NCI-H2029 (cell line): ENCODE measurements around the gene ITPK1.

Source experiments
- DNase-seq: peaks from one replicate; lab custom pipeline; 2025; lab: John Stamatoyannopoulos, UW

Gene ITPK1

DNA sequence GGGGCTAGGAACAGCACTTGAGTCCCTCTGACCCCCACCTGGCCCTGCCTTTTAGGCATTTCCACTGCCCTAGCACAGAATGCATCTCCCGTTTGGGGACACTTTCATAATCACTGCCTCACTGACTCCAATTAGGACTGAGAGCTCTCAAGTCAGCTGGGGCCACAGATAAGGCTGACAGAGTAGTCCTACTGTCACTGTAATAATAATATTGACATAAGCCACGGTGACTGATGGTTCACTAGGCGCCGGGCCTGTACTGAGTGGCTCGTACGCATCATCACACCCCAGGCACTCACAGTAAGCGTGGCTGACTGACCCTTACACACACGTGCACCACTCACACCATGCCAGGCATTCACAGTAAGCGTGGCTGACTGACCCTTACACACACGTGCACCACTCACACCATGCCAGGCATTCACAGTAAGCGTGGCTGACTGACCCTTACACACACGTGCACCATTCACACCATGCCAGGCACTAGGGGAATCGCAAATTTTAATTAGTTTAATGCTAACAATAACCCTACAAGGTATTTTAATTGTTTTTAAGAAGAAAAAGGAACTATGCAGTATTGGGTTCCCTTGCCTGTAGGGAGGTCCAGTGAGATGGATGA, 105.1 kb downstream of the ITPK1 start:
- DNase-seq = peak; percentile 63

GRCh38 chr14:93010130-93010499, 105.6 kb downstream of the ITPK1 start:
- no peak for DNase-seq

- DNase-seq = no peak
Observed at GRCh38 chr14:93009471-93010129, 106.1 kb downstream of the ITPK1 start.

DNA sequence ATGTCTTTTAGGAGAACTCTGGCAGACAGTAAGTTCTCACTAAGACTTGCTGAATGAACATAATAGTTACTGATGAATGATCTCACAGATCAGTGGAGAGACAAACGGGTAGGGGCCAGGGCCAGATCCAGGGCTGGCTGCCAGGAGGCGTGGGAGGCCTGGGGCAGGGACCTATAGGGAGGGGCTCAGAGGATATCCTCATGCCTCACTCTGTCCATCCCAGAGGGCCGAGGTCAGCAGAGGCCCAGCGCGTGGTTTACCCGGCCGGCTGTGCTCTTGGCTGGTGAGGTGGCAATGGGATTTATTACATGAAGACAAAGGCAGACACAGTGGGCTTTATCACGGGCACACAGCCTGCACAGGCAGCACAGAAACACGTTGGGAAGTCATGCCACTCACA, 107.3 kb downstream of the ITPK1 start:
- DNase-seq = no peak

GRCh38 chr14:93007225-93007997, 108.3 kb downstream of the ITPK1 start:
- DNase-seq = no peak

DNA sequence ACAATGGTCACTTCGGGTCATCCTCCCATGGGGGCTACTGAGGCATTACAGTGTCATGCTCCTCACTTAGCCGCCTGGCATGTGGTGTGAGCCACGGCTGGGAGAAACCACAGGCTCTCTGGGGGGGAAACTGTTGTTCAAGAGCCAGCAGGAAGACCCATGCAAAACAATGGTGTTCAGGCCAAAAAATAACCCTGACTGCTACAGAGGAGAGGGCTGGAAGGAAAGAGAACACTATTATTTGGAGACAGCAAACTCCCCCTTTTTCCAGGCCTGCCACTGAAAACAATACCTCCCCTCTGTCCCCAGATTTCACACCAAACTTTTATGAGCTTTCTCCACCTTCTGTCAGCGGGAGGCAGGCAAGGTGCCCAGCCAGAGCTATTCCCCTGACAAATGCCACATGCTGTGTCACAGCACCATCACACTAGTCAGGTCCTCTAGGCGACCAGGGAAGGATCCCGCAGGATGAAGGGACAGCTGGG, 109.1 kb downstream of the ITPK1 start:
- no peak for DNase-seq

DNA sequence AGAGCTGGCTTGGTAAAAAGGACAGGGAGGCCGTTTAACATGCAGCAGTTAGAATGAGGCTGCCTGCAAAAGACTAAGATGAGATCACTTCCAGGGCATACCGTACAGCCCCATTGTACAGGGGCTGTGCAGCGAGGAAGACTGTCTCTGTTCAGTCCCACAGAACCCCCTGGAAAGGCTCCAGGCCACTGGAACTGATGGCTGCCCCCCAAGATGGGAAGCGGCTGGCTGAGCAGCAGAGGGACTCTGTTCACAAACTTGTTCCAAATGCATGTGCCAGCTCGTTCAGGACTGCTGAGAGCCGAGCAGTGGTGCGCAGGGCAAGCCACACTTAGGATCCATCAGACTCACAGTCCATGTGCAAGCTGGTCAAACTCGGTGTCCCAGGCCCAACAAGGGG, 109.9 kb downstream of the ITPK1 start:
- DNase-seq = no peak

DNA sequence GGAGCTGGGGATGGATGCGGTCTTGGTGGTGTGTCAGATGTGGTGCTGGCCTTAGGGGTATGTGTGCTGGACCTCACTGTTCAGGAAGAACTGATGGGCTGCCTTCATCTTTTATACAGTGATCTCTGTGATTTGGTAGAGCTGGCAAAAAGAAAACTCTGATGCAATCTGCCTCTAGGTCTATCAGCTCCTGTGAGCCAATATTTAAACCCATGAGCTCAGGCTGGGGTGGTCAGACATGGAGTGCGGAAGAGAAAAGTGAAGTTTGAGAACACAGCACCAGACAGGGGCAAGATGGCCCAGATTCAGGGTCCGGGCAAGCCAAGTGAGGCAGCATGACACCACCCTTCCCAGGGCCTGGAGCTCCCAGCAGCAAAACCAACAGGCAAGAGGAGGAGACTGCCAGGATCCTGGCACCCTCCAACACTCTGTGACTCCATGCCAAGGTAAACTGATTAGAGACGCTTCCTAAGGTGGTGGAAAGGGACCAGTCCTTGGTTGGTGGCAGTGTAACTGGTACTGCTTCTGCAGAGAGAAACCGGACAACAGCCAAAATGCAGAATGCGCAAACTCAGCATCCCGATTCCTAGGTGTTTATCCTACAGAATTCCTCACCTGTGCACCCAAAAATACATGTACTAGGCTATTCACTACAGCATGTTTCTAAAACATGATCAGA, 110.5 kb downstream of the ITPK1 start:
- no peak for DNase-seq

DNA sequence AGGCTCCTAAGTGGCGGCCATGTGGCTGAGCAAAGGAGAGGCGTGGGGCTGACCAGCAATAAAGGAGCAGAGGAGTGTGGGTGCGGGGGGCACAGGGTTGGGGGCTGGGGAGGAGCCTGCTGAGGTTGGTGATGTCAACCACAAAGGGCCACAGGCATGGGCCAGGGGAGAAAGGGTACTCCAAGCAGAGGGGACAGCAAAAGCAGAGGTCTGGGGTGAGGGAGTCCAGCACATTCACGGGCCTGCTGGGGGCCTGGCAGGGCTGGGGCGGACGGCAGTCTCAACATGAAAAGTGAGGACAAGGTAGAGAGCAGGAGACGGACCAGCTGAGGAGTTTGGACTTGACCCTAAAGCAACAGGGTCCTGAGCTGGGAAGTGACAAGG, 111.0 kb downstream of the ITPK1 start:
- no peak for DNase-seq

DNA sequence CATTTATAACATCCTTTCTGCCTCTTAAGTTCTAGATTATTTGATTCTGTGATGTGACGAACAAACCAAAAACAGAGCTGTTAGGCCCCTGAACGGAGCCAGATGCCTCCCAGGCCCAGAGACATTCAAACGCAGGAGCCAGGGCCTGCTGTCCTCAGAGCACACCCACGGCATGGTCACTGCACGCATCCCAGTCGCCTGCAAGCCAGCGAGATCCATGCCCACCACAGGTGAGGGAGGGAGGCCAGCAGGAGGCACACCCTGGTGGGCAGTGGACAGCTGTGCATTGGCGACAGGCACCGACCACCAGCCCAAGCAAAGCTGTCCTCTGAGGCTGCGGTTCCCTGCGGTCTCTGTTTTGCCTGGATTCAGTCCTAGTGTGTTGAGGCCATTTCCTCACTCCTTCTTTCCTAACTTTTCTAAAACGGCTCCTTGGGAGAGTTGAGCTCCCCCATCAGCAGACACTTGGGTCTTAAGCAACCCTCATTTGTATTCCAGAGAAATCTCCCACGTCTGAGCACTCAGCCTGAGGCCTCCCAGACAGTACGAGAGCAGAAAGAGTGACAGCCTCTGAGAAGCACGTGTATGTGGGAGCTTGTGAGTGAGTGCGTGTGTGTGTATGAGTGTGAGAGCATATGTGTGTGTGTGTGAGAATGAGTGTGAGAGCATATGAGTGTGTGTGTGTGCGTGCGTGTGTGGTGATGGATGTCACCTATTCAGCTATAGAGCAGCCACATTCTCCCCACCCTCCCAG, 111.6 kb downstream of the ITPK1 start:
- no peak for DNase-seq

DNA sequence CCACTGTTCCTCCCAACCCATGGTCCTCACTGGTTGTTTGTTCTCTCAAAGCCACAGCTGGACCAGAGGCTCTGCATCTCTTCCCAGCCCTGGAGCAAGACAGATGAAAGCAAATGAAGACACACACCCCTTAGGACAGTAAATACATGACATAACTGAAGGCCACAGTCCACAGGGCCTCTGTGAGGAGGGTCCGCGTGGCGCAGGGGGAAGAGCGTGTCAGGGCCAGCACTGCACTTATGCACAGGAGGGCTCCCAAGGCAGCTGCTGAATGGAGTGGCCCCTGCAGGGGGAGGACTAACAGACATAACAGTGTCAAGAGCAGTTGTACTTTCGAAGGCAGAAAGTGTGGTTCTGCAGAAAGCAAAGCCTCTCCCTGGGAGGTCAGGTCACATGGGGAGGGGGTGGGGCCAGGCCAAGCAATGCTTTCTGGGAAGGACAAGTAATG, 112.8 kb downstream of the ITPK1 start:
- no peak for DNase-seq

DNA sequence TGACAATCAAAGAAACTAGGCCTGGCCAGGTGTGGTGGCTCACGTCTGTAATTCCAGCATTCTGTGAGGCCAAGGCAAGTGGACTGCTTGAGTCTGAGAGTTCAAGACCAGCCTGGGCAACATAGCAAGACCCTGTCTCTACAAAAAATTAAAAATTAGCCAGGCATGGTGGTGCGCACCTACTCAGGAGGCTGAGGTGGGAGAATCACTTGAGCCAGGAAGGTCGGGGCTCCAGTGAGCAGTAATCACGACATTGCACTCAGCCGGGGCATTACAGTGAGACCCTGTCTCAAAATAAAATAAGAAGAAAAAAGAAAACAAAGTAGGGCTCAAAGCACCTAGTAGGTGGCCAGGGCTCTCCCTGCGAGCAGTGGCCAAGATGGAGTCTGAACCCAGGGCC, 113.7 kb downstream of the ITPK1 start:
- no peak for DNase-seq

- DNase-seq = no peak
Observed at GRCh38 chr14:92998946-92999345, 116.8 kb downstream of the ITPK1 start.

- no peak for DNase-seq
Observed at GRCh38 chr14:92997343-92998061, 118.2 kb downstream of the ITPK1 start.

DNA sequence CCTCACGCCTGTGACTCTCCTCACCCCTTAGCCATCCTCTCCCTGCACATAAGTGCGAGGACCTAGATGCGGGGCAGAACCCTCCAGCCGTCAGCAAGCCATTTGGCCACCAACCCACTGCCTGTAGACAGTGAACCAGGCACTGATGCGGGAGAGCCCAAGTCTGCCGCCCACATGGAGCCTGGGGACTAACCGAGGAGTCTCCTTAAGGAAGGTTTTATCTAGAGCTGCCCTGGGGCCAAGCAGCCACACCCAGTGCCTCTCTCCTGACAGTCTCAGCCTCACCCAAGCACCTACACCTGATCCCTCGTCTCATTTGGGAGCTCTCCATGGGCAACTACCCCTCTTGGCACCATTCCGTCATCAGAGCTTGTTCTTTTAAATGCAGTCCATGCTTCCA, 120.1 kb downstream of the ITPK1 start:
- no peak for DNase-seq

GRCh38 chr14:92994942-92995341, 120.8 kb downstream of the ITPK1 start:
- DNase-seq = no peak

GRCh38 chr14:92994131-92994676, 121.5 kb downstream of the ITPK1 start:
- no peak for DNase-seq

DNA sequence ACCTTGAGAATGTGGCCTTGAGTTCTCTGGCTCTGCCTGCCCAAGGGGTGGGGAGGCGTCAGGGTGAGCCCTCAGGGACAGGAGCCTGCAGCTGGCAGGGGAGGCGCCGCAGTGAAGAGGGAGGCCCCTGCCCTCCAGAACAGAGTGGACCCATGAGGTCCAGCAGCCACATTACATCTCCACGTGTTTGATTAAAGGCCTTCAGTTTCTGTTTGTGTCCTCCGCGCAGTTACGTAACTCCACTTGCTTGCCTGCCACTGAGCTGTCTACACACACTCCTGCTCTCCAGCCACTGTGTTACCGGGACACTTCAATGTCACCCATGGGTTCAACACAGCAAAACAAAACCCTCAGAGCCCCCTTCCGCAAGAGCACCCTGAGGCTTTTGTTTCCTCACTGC, 122.4 kb downstream of the ITPK1 start:
- DNase-seq = no peak

DNA sequence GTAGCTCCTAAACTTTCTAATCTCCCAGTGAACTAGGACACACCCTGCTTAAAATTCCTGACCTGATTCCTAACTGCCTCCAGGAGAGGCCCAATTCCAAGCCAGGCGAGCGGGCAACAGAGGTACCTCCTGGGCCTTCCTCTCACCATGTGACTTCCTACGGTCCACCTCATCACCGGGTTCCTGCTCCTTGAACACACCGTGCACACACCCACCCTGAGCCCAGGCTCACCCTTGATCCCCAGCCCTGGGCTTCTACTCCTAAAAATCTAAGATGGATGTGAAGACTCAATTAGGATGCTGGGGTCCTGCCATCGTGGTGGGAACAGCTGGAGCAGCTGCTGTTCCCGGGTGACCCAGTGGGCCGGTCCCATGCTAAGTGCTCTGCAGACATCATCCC, 124.2 kb downstream of the ITPK1 start:
- DNase-seq = no peak

- no peak for DNase-seq
Observed at GRCh38 chr14:92990456-92991430, 125.0 kb downstream of the ITPK1 start.
